Measurements from ENCODE around the gene ZFTA. TPM values are rescaled to one million over a fixed set of nuclear protein-coding genes. Genes with fewer than 3 reads are reported as not detected.

Gene ZFTA
- total RNA-seq, 1 donor from 2014 or later, result 16.4 TPM

GRCh38 chr11:63761931-63762653 is 6.5 kb downstream of the ZFTA start:
- ATAC-seq (no peak), DNase-seq (peak; percentile 45)
- intact Hi-C loops (cut with micrococcal nuclease), result no loop called here

DNA sequence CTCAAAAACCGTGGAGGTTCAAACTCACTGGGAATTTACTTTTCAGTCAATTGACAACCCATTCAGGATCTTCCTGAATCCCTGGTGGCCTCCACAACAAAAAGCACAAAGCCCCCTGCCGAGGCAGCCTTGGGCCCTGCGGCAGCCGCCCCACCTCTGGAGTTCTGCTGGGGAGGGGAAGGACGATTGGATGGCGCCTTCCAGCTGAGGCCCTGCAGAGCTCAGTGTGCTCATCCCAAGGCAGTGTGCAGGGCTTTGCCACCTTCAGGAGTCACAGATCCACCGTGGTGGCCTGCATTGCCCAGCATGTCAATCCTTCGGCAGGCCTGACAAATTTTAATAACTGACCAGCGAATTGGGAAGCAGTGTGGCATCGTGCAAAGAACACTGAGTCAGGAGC is 7.4 kb downstream of the ZFTA start:
- intact Hi-C loops (cut with micrococcal nuclease), result no loop called here
- no peak for ATAC-seq
- DNase-seq, result no peak

DNA sequence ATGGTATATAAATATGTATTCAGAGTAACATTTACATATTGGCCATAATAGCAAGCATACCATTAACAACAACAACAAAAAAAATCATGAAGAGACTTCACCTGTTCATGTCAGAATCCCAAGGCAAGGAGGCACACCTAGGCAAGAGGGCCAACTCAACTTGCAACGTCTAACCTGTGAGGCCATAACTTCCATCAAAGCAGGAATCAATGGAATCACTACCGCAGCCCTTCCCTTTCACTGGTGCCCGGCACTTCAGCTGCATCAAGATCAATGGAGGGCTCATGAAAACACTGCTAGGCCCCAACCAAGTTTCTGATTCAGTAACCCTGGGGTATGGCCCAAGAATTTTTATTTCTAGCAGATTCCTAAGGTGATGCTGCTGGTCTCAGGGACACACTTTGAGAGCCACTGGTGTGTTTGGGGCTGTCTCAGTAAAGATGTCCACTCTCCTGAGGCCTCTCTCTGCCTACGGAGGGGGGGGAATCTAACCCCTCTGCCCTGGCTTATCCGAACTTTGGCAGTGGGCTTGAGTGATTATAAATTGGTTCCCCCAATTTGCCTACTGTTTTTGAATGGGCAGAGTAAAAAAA is 8.0 kb downstream of the ZFTA start:
- DNase-seq (no peak), ATAC-seq (no peak)
- intact Hi-C loops (cut with micrococcal nuclease), result no loop called here

- no peak for ATAC-seq
These were observed 11.4 kb downstream of the ZFTA start for GRCh38 chr11:63756919-63757761.

GRCh38 chr11:63749624-63750023 is 19.0 kb downstream of the ZFTA start:
- DNase-seq (no peak), ATAC-seq (no peak)
- intact Hi-C loops (cut with micrococcal nuclease), result no loop called here

More at GRCh38 chr11:63756919-63757761, 11.4 kb downstream of the ZFTA start:
- no peak for DNase-seq
- intact Hi-C loops (cut with micrococcal nuclease), result no loop called here

DNA sequence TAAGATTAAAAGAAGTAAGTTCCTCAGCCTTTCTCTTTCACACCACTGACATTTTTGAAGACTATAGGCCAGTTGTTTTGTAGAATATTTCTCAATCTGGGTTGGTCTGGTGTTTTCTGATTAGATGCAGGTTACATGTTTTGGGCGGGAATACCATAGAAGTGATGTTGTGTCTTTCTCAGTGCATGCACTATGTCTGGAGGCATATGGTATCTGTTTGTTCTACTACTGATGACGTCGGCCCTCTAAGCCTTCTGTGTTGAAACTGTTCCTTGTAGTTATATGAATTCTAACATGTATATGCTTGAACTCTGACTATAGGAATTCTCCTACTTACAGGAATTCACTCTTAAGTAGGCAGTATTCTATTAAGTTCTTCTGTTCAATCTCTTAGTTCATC is 21.6 kb downstream of the ZFTA start:
- intact Hi-C loops (cut with micrococcal nuclease), result no loop called here
- DNase-seq (no peak), ATAC-seq (no peak)

GRCh38 chr11:63745304-63746170 is 23.0 kb downstream of the ZFTA start:
- no peak for ATAC-seq
- intact Hi-C loops (cut with micrococcal nuclease), result no loop called here
- DNase-seq, result no peak

GRCh38 chr11:63738720-63739360 is 29.7 kb downstream of the ZFTA start:
- DNase-seq (peak; percentile 68), ATAC-seq (peak; percentile 55)
- intact Hi-C loops (cut with micrococcal nuclease), result loop anchor here (5.0 kb wide), 1 partner anchor 262 kb away; no protein-coding TSS in a partner anchor

DNA sequence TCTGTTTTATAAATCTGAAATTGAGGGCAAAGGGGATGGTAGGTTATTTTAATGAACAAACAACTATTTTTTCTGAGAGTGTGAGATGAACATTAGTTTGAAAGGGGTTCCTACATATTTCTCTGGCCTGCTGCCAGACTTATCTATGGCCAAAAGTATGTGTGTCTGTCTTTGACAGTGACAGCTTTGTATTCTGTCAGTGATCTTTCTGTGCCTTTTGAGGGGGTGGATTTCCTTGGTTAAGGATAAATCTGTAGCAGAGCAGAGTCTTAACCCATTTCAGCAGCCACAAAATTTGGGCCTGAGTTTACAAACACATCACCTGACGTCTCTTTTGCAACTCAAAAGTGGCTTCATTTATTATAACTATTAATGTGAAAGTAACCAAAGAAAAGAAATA is 30.9 kb downstream of the ZFTA start:
- intact Hi-C loops (cut with micrococcal nuclease), result loop anchor here (5.0 kb wide), 1 partner anchor 260 kb away; no protein-coding TSS in a partner anchor
- no peak for ATAC-seq
- DNase-seq, result no peak

DNA sequence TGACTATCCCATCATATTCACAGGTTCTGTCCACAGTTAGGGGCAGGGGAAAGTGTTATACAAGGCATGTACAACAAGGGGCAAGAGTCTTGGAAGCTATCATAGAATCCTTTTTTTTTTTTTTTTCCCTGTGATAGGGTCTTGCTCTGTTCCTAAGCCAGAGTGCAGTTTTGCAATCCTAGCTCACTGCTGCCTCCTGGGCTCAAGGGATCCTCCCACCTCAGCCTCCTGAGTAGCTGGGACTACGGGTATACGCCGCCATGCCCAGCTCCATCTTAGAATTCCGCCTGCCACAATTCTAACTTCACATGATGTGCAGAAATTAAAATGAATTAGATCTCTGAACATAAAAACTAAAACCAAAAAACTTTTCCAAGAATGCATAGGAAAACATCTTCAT is 31.7 kb downstream of the ZFTA start:
- DNase-seq, result no peak
- intact Hi-C loops (cut with micrococcal nuclease), result loop anchor here (5.0 kb wide), 1 partner anchor 260 kb away; no protein-coding TSS in a partner anchor
- no peak for ATAC-seq

DNA sequence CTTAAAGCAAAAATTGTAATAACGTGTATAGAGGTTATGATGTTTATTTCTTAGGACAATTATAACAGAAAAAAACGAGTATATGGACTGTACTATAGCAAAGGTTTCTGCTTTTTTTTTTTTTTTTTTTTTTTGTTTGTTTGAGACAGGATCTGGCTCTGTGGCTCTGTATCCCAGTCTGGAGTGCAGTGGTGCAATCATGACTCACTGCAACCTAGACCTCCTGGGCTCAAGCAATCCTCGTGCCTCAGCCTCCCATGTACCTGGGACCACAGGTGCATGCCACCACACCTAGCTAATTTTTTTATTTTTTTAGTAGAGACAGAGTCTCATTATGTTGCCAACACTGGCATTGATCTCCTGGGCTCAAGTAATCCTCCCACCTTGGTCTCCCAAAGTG is 39.2 kb downstream of the ZFTA start:
- intact Hi-C loops (cut with micrococcal nuclease), result no loop called here
- ATAC-seq (no peak), DNase-seq (no peak)

GRCh38 chr11:63720611-63721010 is 48.0 kb downstream of the ZFTA start:
- DNase-seq (no peak), ATAC-seq (no peak)
- intact Hi-C loops (cut with micrococcal nuclease), result no loop called here

DNA sequence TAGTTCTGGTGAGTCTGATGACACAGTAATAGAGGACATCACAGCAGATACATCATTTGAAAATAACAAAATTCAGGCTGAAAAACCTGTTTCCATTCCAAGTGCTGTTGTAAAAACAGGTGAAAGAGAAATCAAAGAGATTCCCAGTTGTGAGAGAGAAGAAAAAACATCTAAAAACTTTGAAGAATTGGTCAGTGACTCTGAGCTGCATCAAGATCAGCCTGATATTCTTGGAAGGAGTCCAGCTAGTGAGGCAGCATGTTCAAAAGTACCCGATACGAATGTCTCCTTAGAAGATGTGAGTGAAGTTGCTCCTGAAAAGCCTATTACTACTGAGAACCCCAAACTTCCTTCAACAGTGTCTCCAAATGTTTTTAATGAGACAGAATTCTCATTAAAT is 48.6 kb downstream of the ZFTA start:
- intact Hi-C loops (cut with micrococcal nuclease), result no loop called here
- DNase-seq, result no peak
- ATAC-seq, result no peak

- no peak for ATAC-seq
- intact Hi-C loops (cut with micrococcal nuclease), result no loop called here
- no peak for DNase-seq
These were observed 49.6 kb downstream of the ZFTA start for GRCh38 chr11:63719001-63719400.

Other genes with a start within 250 kb of the ZFTA start
- gene PLAAT4, start 232.0 kb downstream of the ZFTA start, total RNA-seq, result 25.3 TPM
- gene PLAAT2, start 205.4 kb downstream of the ZFTA start, total RNA-seq, result not detected
- 149 TPM for gene PLAAT3, start 154.3 kb downstream of the ZFTA start, total RNA-seq
- gene ATL3, start 97.4 kb downstream of the ZFTA start, total RNA-seq, result 13.6 TPM
- gene RTN3, start 87.3 kb downstream of the ZFTA start, total RNA-seq, result 44.8 TPM
- 13.1 TPM for gene SPINDOC, start 44.7 kb upstream of the ZFTA start, total RNA-seq
- 49.4 TPM for gene MARK2, start 70.3 kb upstream of the ZFTA start, total RNA-seq
- 14.5 TPM for gene RCOR2, start 148.4 kb upstream of the ZFTA start, total RNA-seq
- 26.5 TPM for gene NAA40, start 170.2 kb upstream of the ZFTA start, total RNA-seq
- 1,107 TPM for gene COX8A, start 205.8 kb upstream of the ZFTA start, total RNA-seq
- gene OTUB1, start 217.7 kb upstream of the ZFTA start, total RNA-seq, result 54.4 TPM